Vagina (tissue), 2 donors: ENCODE data around the gene ZNF664. TPM values are rescaled to one million over a fixed set of nuclear protein-coding genes. Genes with fewer than 3 reads are reported as not detected.

Source experiments
- DNase-seq, 2 donors: peaks; one replicate each; pipeline ENCODE4 v3.0.0-alpha.2; 2017; ENCODE audit errors: extremely low spot score in 2 of 2
- H3K27ac ChIP-seq: fragments of 200-600 bp; sonication (generic); one replicate; pipeline ENCODE4 v1.5.1; 2019
- H3K27me3 ChIP-seq: fragments of 200-600 bp; sonication (generic); one replicate; pipeline ENCODE4 v1.5.1; 2019
- H3K36me3 ChIP-seq, 2 donors: fragments of 200-600 bp; sonication (generic); one replicate each; pipeline ENCODE4 v1.5.1; 2017 to 2019
- H3K4me1 ChIP-seq: fragments of 200-600 bp; sonication (generic); one replicate; pipeline ENCODE4 v1.5.1; 2019
- H3K4me3 ChIP-seq, 2 donors: fragments of 200-600 bp; sonication (generic); 1 replicate in 1 of 2; 2 replicates in 1 of 2; pipeline ENCODE4 v1.5.1; 2016 to 2019
- H3K9me3 ChIP-seq: fragments of 200-600 bp; sonication (generic); one replicate; pipeline ENCODE4 v1.5.1; 2019
- POLR2A ChIP-seq, 2 donors: fragments of 450-650 bp; IDR thresholded peaks; one replicate each; pipeline ENCODE4 v1.6.1; 2017; ENCODE audit warnings: antibody characterized with exemption in 2 of 2, mild to moderate bottlenecking in 2 of 2, moderate library complexity in 2 of 2
- POLR2AphosphoS5 ChIP-seq, 2 donors: sonication (generic); formaldehyde crosslinking; IDR thresholded peaks; one replicate each; pipeline ENCODE4 v1.9.0; 2017; ENCODE audit warnings: antibody characterized with exemption in 2 of 2, mild to moderate bottlenecking in 2 of 2, low read depth in 1 of 2; ENCODE audit not compliant: insufficient read depth in 1 of 2
- intact Hi-C: fragments of 100-400 bp; cut with DNase I; formaldehyde crosslinking; loops from one replicate; pipeline ENCODE4 v1.15.1; 2023
- total RNA-seq: library from RNA; depleted of rRNA; stranded (reverse); fragments of >200 nt; gene quantifications from one replicate; pipeline ENCODE4 v1.2.3, GENCODE V29; 2016
- TF ChIP-seq, protein P1 (sequence below), 3 experiments: fragments of 450-650 bp in 2 of 3; fragments of 200-600 bp in 1 of 3; sonication (generic) in 1 of 3; IDR thresholded peaks; one replicate each; pipeline ENCODE4 v1.5.1; 2017 to 2019; ENCODE audit warnings: antibody characterized with exemption in 3 of 3, mild to moderate bottlenecking in 2 of 3, moderate library complexity in 2 of 3

ZNF664 gene
- total RNA-seq, 1 donor from 2014 or later, result 40.5 TPM

DNA sequence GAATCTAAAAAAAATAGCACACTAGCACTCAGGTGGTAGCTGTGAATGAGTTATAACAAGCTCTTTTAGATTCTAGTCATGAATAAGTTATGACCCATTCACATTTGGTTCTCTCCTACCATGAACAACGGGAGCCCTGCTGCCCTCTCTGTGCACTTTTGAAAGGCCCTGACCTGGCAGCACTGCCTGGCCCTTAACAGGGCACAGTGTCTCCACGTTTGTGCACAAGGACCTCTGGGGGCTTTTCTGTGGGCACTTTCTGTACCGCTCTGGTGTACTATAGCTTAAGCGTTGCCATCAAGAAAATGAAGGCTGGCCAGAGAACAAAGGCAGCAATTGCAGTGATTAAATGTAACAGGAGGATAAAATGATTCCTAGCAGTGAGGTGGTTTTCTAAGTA lies 21.5 kb upstream of the ZNF664 start:
- H3K9me3 ChIP-seq, result no peaks in the 10 kb centered on the region
- H3K27me3 ChIP-seq, result no peaks in the 10 kb centered on the region
- no peak overlapping the region for H3K27ac ChIP-seq
- no peaks in the 10 kb centered on the region for H3K36me3 ChIP-seq
- no peak overlapping the region for H3K4me3 ChIP-seq
- TF ChIP-seq POLR2A (IDR thresholded peaks at IDR 0.05) (no peak), POLR2AphosphoS5 (IDR thresholded peaks at IDR 0.05; ENCODE audit: insufficient read depth in 1 of 2, low read depth in 1 of 2) (no peak)
- TF ChIP-seq, protein P1, sequence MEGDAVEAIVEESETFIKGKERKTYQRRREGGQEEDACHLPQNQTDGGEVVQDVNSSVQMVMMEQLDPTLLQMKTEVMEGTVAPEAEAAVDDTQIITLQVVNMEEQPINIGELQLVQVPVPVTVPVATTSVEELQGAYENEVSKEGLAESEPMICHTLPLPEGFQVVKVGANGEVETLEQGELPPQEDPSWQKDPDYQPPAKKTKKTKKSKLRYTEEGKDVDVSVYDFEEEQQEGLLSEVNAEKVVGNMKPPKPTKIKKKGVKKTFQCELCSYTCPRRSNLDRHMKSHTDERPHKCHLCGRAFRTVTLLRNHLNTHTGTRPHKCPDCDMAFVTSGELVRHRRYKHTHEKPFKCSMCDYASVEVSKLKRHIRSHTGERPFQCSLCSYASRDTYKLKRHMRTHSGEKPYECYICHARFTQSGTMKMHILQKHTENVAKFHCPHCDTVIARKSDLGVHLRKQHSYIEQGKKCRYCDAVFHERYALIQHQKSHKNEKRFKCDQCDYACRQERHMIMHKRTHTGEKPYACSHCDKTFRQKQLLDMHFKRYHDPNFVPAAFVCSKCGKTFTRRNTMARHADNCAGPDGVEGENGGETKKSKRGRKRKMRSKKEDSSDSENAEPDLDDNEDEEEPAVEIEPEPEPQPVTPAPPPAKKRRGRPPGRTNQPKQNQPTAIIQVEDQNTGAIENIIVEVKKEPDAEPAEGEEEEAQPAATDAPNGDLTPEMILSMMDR (IDR thresholded peaks at IDR 0.05), result no peak
- peaks cover 9% of the 10 kb centered on the region for H3K4me1 ChIP-seq
- DNase-seq, result peak in 1 of 2 donors; percentile 22
- intact Hi-C loops, result no loop called here

DNA sequence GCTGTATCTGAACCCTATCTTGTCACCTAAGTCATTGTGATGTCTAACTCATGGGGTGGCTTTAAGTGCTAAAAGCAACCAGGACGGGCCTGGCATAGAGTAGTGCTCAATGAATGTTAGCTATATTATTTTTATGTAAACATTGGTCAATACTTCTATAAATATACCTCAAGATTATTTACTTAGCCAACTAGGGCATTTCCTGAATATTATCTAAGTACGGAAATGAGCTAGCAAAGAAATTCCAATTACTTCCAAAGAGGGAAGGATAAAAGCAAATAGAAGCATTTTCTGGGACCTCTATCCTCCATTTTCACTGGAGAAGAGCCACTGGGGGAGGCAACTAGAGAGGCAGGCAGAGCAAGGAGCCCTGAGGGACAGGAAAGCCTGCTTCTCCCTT lies 21.0 kb upstream of the ZNF664 start:
- intact Hi-C loops, result no loop called here
- TF ChIP-seq POLR2A (IDR thresholded peaks at IDR 0.05) (no peak), POLR2AphosphoS5 (IDR thresholded peaks at IDR 0.05; ENCODE audit: insufficient read depth in 1 of 2, low read depth in 1 of 2) (no peak)
- TF ChIP-seq, protein P1 (IDR thresholded peaks at IDR 0.05), result no peak
- no peaks in the 10 kb centered on the region for H3K9me3 ChIP-seq

DNA sequence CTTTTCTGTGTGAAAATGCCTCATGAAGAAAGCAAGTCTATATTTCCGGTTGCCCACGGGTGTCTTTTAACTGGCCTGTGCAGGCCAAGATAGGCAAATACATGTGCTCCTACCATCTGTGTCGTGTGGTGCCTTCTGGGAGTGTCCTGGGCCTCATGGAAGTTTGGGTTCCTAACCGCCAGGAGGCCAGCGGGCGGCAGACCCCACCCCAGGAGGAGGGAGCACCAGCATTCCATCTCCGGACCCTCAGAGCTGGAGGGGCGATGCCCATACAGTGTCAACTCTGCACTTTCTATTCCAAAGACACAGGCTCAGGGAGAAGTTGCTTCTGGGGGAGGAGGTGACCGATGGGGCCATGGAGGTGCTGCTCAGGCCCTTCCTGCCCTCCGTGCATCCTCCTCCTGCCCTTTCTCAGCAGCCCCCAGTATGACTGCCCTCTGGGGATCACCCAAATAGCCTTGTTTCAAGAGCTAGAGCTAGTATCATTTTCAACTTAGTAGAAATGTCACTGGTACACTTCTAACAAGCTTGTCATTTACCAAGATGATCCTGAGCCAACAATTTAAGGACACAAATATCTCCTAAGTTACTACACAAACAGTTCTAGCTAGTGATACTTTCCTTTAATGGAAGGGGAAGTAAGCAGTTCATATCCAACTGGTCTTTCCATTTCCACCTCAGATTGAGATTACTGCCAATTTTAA lies 18.2 kb upstream of the ZNF664 start:
- intact Hi-C loops, result no loop called here
- no peak overlapping the region for H3K27ac ChIP-seq
- H3K36me3 ChIP-seq, result no peaks in the 10 kb centered on the region
- no peak for TF ChIP-seq POLR2A (IDR thresholded peaks at IDR 0.05)
- no peak for TF ChIP-seq POLR2AphosphoS5 (IDR thresholded peaks at IDR 0.05; ENCODE audit: insufficient read depth in 1 of 2, low read depth in 1 of 2)
- TF ChIP-seq, protein P1 (IDR thresholded peaks at IDR 0.05), result no peak
- H3K27me3 ChIP-seq, result no peaks in the 10 kb centered on the region
- no peaks in the 10 kb centered on the region for H3K9me3 ChIP-seq
- H3K4me1 ChIP-seq, result peaks cover 9% of the 10 kb centered on the region
- no peak overlapping the region for H3K4me3 ChIP-seq
- DNase-seq, result peak in 1 of 2 donors; percentile 54

More for the DNA sequence above, 21.0 kb upstream of the ZNF664 start:
- Histone ChIP-seq H3K4me1 (peaks cover 9% of the 10 kb centered on the region), H3K4me3 (no peak overlapping the region), H3K27ac (no peak overlapping the region), H3K27me3 (no peaks in the 10 kb centered on the region), H3K36me3 (no peaks in the 10 kb centered on the region)
- DNase-seq, result peak in 1 of 2 donors; percentile 34

DNA sequence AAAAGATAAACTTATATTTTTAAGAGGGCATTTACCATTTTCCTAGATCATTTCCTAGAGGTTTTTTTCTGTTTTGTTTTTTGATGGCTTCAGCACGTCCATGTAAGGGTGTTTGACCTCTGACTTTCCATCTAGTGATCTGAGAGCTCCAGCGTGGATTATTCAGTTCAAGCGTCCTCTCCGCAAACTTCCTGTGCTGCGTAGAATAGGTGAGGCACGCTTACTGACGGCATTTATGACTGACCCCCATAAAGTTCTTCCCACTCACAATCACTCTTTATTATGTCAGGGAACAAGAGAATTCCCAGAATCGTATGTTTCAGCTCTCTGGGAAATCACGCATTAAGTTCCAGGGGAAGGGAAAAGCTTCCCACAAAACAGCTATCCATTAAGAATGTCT lies 16.8 kb upstream of the ZNF664 start:
- Histone ChIP-seq H3K4me3 (no peak overlapping the region), H3K36me3 (no peaks in the 10 kb centered on the region), H3K9me3 (no peaks in the 10 kb centered on the region), H3K27me3 (no peaks in the 10 kb centered on the region), H3K4me1 (no peaks in the 10 kb centered on the region), H3K27ac (no peak overlapping the region)
- no peak for DNase-seq
- TF ChIP-seq, protein P1 (IDR thresholded peaks at IDR 0.05), result no peak
- TF ChIP-seq POLR2A (IDR thresholded peaks at IDR 0.05), result no peak
- no peak for TF ChIP-seq POLR2AphosphoS5 (IDR thresholded peaks at IDR 0.05; ENCODE audit: insufficient read depth in 1 of 2, low read depth in 1 of 2)
- intact Hi-C loops, result no loop called here

DNA sequence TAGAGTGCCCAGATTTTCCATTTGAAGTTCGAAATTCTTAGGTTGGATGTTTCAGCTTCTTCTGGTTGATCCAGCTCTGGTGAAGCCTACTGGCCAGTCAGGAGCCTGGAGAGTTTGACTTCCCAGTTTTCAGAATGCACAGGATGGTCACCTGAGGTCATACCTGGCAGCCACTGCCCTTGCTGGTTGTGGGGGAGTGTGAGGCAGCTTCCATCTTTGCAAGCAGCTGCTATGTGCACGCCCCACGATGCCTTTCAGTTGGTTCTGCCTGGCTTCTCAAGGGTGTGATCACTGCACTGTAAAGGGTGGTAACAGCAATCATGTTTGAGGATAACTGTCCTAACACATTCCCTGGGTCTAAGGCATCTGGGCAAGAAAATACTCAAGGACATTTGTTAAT lies 15.8 kb upstream of the ZNF664 start:
- Histone ChIP-seq H3K4me1 (no peaks in the 10 kb centered on the region), H3K27me3 (no peaks in the 10 kb centered on the region), H3K4me3 (no peak overlapping the region), H3K9me3 (no peaks in the 10 kb centered on the region), H3K36me3 (no peaks in the 10 kb centered on the region), H3K27ac (no peak overlapping the region)
- TF ChIP-seq POLR2AphosphoS5 (IDR thresholded peaks at IDR 0.05; ENCODE audit: insufficient read depth in 1 of 2, low read depth in 1 of 2), result no peak
- TF ChIP-seq, protein P1 (IDR thresholded peaks at IDR 0.05), result no peak
- no peak for TF ChIP-seq POLR2A (IDR thresholded peaks at IDR 0.05)
- DNase-seq, result peak in 1 of 2 donors; percentile 64
- intact Hi-C loops, result no loop called here
